Ishikawa (cell line): Measurements from ENCODE around the gene FOXC1.

Source experiments
- CEBPB ChIP-seq: IDR thresholded peaks from 2 replicates; pipeline ENCODE4 v1.6.1; 2012
- CREB1 ChIP-seq: IDR thresholded peaks from 2 replicates; pipeline ENCODE4 v1.6.1; 2012; ENCODE audit warnings: low read depth
- EP300 ChIP-seq: IDR thresholded peaks from 2 replicates; pipeline ENCODE4 v1.6.1; 2012; ENCODE audit warnings: borderline replicate concordance
- RAD21 ChIP-seq: IDR thresholded peaks from 2 replicates; pipeline ENCODE4 v1.6.1; 2012; ENCODE audit warnings: low read depth
- TAF1 ChIP-seq: IDR thresholded peaks from 2 replicates; pipeline ENCODE4 v1.6.1; 2012; ENCODE audit warnings: low read depth, mild to moderate bottlenecking
- TCF12 ChIP-seq: IDR thresholded peaks from 2 replicates; pipeline ENCODE4 v1.6.1; 2012; ENCODE audit warnings: low read depth
- TF ChIP-seq, protein P1 (sequence below): IDR thresholded peaks from 2 replicates; pipeline ENCODE4 v1.6.1; 2012; ENCODE audit warnings: low read depth, mild to moderate bottlenecking

DNA sequence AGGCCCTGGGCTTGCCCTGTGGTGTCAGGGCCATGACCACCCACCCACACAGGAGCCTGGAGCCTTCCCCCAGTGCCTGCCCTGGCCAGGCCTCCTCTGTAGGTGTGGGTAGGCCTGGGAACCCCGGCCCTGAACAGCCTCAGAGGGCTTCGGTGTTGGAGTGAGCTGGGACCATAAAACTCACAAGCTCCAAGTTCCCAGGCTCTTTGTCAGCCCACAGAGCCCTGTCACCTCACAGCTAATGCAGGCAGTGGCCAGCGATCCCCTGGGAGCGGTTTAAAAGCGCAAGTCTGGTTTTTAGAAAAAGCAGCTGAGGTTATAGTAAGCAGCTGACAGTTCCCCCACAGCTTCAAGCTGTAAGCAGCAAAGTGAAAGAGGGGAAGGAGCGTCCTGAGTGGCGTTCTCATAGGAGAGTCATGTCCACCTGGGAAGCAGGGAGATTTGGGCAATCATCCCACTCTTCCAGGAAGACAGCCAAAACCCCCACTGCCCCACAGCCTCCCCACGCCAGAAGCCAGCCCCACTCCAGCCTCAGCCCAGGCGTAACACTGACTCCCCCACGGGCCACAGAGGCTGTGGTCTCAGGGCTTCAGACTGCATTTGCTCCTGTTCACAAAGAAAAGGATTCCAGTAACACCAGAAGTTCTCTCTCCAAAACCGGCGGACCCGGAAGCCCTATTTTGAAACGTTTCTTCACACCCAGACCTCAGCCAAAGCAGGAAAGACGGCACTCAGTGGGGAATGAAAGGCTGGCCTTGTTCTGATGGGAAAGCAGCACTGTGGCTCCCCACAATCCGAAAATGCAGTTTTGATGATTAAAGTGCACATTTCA, 34.3 kb upstream of the FOXC1 start:
- TF ChIP-seq CREB1 (no peak), RAD21 (no peak), EP300 (no peak), TAF1 (no peak), TCF12 (no peak), CEBPB (no peak)
- TF ChIP-seq, protein P1, sequence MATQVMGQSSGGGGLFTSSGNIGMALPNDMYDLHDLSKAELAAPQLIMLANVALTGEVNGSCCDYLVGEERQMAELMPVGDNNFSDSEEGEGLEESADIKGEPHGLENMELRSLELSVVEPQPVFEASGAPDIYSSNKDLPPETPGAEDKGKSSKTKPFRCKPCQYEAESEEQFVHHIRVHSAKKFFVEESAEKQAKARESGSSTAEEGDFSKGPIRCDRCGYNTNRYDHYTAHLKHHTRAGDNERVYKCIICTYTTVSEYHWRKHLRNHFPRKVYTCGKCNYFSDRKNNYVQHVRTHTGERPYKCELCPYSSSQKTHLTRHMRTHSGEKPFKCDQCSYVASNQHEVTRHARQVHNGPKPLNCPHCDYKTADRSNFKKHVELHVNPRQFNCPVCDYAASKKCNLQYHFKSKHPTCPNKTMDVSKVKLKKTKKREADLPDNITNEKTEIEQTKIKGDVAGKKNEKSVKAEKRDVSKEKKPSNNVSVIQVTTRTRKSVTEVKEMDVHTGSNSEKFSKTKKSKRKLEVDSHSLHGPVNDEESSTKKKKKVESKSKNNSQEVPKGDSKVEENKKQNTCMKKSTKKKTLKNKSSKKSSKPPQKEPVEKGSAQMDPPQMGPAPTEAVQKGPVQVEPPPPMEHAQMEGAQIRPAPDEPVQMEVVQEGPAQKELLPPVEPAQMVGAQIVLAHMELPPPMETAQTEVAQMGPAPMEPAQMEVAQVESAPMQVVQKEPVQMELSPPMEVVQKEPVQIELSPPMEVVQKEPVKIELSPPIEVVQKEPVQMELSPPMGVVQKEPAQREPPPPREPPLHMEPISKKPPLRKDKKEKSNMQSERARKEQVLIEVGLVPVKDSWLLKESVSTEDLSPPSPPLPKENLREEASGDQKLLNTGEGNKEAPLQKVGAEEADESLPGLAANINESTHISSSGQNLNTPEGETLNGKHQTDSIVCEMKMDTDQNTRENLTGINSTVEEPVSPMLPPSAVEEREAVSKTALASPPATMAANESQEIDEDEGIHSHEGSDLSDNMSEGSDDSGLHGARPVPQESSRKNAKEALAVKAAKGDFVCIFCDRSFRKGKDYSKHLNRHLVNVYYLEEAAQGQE = no peak
